Tibial artery (tissue), 4 donors: ENCODE measurements around the gene PRR7.
A peak's percentile ranks its signal among the peaks of the same experiment; 100 is the strongest.

ENCODE experiments used
- DNase-seq, 2 donors: peaks; one replicate each; pipeline ENCODE4 v3.0.0-alpha.2; 2019
- H3K27ac ChIP-seq, 2 donors: fragments of 200-600 bp; sonication (generic) in 1 of 2; 1 replicate in 1 of 2; 2 replicates in 1 of 2; pipeline ENCODE4 v1.5.1; 2018 to 2019; ENCODE audit warnings: mild to moderate bottlenecking in 1 of 2
- H3K27me3 ChIP-seq, 2 donors: fragments of 200-600 bp; sonication (generic) in 1 of 2; one replicate each; pipeline versions ENCODE4 v1.5.1 to v1.6.0; 2016 to 2019
- H3K36me3 ChIP-seq, 3 donors: fragments of 200-600 bp; sonication (generic) in 2 of 3; one replicate each; pipeline ENCODE4 v1.5.1; 2016 to 2019; ENCODE audit warnings: mild to moderate bottlenecking in 2 of 3
- H3K4me1 ChIP-seq, 4 donors: fragments of 200-600 bp; sonication (generic) in 2 of 4; 1 replicate in 3 of 4; 2 replicates in 1 of 4; pipeline ENCODE4 v1.5.1; 2016 to 2019
- H3K4me3 ChIP-seq, 2 donors: fragments of 200-600 bp; sonication (generic) in 1 of 2; 1 replicate in 1 of 2; 2 replicates in 1 of 2; pipeline ENCODE4 v1.5.1; 2018 to 2019; ENCODE audit warnings: mild to moderate bottlenecking in 2 of 2
- H3K9me3 ChIP-seq, 3 donors: fragments of 200-600 bp; sonication (generic) in 1 of 3; one replicate each; pipeline ENCODE4 v1.5.1; 2016 to 2019
- intact Hi-C: fragments of 100-400 bp; cut with DNase I; formaldehyde crosslinking; loops from one replicate; pipeline ENCODE4 v1.15.0; 2023; ENCODE audit warnings: low total_unique reads
- TF ChIP-seq, protein P1 (sequence below), 2 experiments: fragments of 200-600 bp in 1 of 2; fragments of 450-650 bp in 1 of 2; IDR thresholded peaks; one replicate each; pipeline ENCODE4 v1.5.1; 2017 to 2019; ENCODE audit warnings: antibody characterized with exemption in 2 of 2, mild to moderate bottlenecking in 1 of 2, moderate library complexity in 1 of 2

Gene PRR7

DNA sequence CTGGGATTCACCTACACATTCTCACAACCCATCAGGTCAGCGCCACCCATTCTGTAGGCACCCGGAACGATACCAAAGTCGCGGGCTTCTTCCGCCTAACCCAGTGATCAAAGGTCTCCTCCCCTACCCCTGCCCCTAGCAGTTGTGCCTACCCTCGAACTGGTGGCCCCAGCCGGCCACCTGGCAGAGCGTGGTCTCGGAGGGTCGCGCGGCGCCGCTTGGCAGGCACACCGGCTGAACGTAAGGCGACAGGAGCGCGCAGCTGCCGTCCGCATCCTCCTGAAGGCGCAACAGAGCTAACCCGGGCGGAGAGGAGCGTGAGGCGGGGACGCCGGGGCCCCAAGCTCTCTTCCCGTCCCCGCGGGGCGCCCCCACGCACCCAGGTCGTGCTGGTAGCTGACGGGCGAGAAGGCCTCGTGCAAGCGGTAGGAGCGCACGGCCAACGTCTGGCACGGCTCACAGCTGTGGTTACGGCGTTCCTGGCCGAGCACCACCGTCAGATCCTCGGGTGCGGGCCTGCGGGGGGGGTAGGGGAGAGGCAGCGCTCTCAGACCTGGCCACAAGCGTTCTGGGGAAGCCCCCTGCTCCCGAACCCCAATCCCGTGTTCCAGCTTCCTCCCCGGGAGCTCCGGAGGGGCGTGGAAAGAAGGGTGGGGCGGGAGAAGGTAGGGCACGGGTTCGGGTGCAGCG, 43.4 kb upstream of the PRR7 start:
- peaks cover 0 to 38% (median 34%) of the 10 kb centered on the region in 4 donors for H3K4me1 ChIP-seq
- H3K4me3 ChIP-seq: peak overlapping the region; percentile 43 to 60
- H3K9me3 ChIP-seq: no peaks in the 10 kb centered on the region
- H3K36me3 ChIP-seq: no peaks in the 10 kb centered on the region
- intact Hi-C loops: no loop called here
- H3K27ac ChIP-seq: no peak overlapping the region
- DNase-seq: no peak
- H3K27me3 ChIP-seq: peaks cover 7 to 71% of the 10 kb centered on the region in 2 donors
- TF ChIP-seq, protein P1, sequence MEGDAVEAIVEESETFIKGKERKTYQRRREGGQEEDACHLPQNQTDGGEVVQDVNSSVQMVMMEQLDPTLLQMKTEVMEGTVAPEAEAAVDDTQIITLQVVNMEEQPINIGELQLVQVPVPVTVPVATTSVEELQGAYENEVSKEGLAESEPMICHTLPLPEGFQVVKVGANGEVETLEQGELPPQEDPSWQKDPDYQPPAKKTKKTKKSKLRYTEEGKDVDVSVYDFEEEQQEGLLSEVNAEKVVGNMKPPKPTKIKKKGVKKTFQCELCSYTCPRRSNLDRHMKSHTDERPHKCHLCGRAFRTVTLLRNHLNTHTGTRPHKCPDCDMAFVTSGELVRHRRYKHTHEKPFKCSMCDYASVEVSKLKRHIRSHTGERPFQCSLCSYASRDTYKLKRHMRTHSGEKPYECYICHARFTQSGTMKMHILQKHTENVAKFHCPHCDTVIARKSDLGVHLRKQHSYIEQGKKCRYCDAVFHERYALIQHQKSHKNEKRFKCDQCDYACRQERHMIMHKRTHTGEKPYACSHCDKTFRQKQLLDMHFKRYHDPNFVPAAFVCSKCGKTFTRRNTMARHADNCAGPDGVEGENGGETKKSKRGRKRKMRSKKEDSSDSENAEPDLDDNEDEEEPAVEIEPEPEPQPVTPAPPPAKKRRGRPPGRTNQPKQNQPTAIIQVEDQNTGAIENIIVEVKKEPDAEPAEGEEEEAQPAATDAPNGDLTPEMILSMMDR (IDR thresholded peaks at IDR 0.05): no peak

DNA sequence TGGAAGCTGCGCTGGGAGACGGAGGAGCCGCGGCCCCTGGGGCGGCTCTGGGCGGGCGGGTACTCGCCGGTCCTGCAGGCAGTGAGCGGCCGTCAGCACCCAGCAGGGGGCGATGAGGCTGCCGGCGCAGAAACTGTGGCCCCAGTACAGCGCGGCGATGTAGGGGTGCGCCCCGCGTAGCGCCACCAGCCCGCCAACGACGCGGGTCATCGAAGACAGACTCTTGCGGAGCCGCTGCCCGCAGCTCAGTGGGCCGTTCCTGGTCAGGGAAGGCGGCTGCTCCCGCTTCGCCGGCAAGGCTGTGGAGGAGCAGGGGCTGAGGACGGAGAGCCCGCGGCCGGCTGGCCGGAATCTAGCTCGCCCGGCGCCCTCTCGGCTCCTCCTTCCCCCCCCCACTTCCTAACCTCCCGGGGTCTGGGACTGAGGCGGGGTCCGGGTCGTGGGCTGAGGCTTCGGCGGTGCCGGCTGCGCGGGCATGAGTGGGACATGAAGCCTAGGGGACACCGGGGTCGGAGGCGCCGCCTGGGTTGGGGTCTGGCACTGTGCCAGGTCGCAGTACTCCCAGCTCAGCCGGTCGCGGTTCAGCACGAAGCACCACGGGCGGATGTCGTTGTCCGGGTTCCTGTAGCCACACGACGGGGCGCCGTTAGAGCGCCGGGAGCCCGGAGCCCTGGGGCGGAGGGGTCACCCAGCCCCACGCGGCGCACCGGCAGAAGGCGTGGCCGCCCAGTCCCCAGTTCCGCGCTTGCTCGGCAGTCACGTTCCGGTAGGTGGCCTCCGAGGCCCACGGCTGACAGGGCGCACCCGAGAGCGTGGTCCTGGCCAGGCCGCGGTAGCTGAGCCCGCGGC, 42.6 kb upstream of the PRR7 start:
- Histone ChIP-seq H3K4me3 (peak overlapping the region; percentile 43 to 60), H3K36me3 (no peaks in the 10 kb centered on the region), H3K27me3 (peaks cover 7 to 63% of the 10 kb centered on the region in 2 donors), H3K27ac (no peak overlapping the region), H3K9me3 (no peaks in the 10 kb centered on the region), H3K4me1 (peaks cover 0 to 38% (median 34%) of the 10 kb centered on the region in 4 donors)
- peak; percentile 84 to 91 for DNase-seq
- intact Hi-C loops: loop anchor here (2.0 kb wide), 1 partner anchor 51 kb away; no protein-coding TSS in a partner anchor
- TF ChIP-seq, protein P1 (IDR thresholded peaks at IDR 0.05): peak; percentile 81 to 87

DNA sequence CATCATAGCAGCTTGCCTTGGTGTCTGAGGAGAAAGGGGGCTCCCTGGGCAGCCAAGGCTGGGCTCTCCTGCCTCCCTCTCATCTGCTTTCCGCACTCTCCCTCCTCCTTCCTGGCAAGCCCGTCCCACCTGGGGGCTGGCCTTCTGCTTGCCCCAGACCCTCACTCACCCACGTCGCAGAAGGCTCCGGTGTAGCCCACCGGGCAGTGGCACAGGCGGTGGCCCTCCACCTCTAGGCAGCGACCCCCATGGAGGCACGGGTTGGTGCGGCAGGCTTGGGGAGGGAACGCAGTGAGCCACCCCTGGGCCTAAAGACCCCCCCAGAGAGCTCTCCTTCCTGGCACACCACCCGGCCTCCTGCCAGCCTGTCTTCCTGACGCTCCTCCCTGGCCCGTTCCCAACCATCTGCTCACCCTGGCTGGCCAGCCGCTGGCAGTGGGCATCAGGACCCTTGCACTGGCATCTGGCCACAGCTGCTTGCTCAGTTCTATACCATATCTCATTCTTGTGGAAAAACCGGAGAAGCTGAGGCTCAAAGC, 41.9 kb upstream of the PRR7 start:
- Histone ChIP-seq H3K36me3 (no peaks in the 10 kb centered on the region), H3K4me1 (peaks cover 0 to 38% (median 34%) of the 10 kb centered on the region in 4 donors), H3K27ac (no peak overlapping the region), H3K27me3 (peaks cover 7 to 60% of the 10 kb centered on the region in 2 donors), H3K4me3 (peak overlapping the region; percentile 43 to 60), H3K9me3 (no peaks in the 10 kb centered on the region)
- TF ChIP-seq, protein P1 (IDR thresholded peaks at IDR 0.05): no peak
- intact Hi-C loops: loop anchor here (2.0 kb wide), 1 partner anchor 50 kb away; no protein-coding TSS in a partner anchor
- DNase-seq: peak in 1 of 2 donors; percentile 67

- intact Hi-C loops: loop anchor here (2.0 kb wide), 1 partner anchor 49 kb away; no protein-coding TSS in a partner anchor
- peaks cover 0 to 33% (median 29%) of the 10 kb centered on the region in 4 donors for H3K4me1 ChIP-seq
- no peaks in the 10 kb centered on the region for H3K9me3 ChIP-seq
- no peaks in the 10 kb centered on the region for H3K36me3 ChIP-seq
- H3K4me3 ChIP-seq: no peak overlapping the region
- no peak for DNase-seq
- H3K27ac ChIP-seq: no peak overlapping the region
- peaks cover 5 to 54% of the 10 kb centered on the region in 2 donors for H3K27me3 ChIP-seq
- TF ChIP-seq, protein P1 (IDR thresholded peaks at IDR 0.05): no peak
These were observed 41.3 kb upstream of the PRR7 start for GRCh38 chr5:177405312-177405711.

- TF ChIP-seq, protein P1 (IDR thresholded peaks at IDR 0.05): no peak
- peaks cover 0 to 49% of the 10 kb centered on the region in 2 donors for H3K27me3 ChIP-seq
- no peak overlapping the region for H3K4me3 ChIP-seq
- H3K9me3 ChIP-seq: no peaks in the 10 kb centered on the region
- H3K27ac ChIP-seq: no peak overlapping the region
- intact Hi-C loops: loop anchor here (2.0 kb wide), 1 partner anchor 49 kb away; no protein-coding TSS in a partner anchor
- no peak for DNase-seq
- H3K36me3 ChIP-seq: no peaks in the 10 kb centered on the region
- H3K4me1 ChIP-seq: peaks cover 0 to 31% (median 27%) of the 10 kb centered on the region in 4 donors
These were observed 40.8 kb upstream of the PRR7 start for GRCh38 chr5:177405805-177406204.
